ENCODE results near the gene SEMA5B.

Gene SEMA5B

DNA sequence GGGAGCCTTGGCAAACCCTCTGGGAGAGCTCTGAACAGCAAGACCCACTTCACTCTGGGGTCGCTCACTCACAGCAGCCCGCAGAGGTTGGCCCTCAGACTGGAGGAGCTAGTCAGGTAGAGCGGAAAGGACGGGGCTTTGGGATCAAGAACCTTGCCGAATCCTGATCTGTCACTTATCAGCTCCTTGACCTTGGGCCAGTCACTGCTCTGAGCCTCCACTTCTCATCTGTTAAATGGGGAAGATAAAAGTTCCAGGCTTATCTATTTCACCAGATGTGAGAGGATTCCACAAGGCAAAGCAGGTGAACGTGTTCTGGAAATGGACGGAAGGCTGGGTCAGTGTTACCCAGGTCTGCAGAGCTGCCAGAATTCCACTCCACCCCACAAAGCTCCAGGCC, 29.4 kb downstream of the SEMA5B start:
- H3K4me3 ChIP-seq (ENCODE audit: low read length) = no peak overlapping the region
- H3K27me3 ChIP-seq (ENCODE audit: control insufficient read depth, insufficient read depth, low read length) = peaks cover 17% of the 10 kb centered on the region
- no peaks in the 10 kb centered on the region for H3K36me3 ChIP-seq (ENCODE audit: control insufficient read depth, insufficient read depth, low read length)
- no peaks in the 10 kb centered on the region for H3K4me1 ChIP-seq (ENCODE audit: control insufficient read depth, insufficient read depth, low read length)
- no peak overlapping the region for H3K9ac ChIP-seq (ENCODE audit: low read length)
- no peaks in the 10 kb centered on the region for H3K9me3 ChIP-seq (ENCODE audit: control insufficient read depth, low read length)

DNA sequence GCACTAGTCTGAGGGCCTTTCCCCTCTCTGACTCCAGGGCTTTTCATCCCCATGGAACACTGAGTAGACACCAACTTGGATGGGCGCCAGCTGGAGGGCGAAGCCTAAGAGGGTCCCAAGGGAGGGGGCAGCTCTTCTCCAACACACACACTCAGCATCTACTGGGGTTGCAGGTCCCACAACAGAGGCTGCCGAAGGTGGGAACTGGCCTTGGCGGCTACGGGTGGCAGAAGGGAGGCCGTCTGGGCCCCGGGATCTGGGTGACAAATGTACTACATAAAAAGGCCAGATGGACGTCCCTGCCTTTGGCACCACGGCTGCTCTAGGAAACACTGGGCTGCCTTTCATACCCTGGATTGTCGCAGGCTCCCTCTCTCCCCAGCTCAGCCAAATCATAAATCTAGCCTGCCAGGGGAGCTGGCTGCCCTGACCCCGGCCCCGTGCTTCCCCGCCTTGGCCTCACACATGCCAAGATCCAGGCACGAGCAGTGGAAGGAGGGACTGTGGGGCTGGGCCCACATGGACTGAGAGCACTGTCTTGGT, 31.5 kb downstream of the SEMA5B start:
- H3K27me3 ChIP-seq (ENCODE audit: control insufficient read depth, insufficient read depth, low read length) = peaks cover 21% of the 10 kb centered on the region
- H3K9ac ChIP-seq (ENCODE audit: low read length) = no peak overlapping the region
- H3K36me3 ChIP-seq (ENCODE audit: control insufficient read depth, insufficient read depth, low read length) = no peaks in the 10 kb centered on the region
- no peak overlapping the region for H3K4me3 ChIP-seq (ENCODE audit: low read length)
- H3K4me1 ChIP-seq (ENCODE audit: control insufficient read depth, insufficient read depth, low read length) = no peaks in the 10 kb centered on the region
- no peaks in the 10 kb centered on the region for H3K9me3 ChIP-seq (ENCODE audit: control insufficient read depth, low read length)

DNA sequence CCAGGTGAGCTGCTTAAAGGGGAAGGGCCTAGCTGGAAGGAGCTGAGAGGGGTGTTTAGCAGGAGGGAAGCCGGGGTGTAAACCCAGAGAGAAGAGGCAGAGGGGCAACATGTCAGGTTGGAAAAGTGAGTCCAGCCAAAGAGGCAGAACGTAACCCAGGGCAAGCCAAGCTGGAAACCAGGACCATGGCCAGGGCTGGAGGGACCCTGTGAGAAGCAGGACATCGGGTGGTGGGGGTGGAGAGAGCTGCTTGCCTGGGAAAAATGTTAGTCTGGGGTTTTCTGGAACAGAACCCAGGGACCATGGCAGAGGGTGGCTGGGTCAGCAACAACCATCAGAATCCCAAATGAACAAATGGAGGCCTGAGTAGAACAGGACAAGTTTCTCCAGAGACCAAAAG, 32.6 kb downstream of the SEMA5B start:
- Histone ChIP-seq H3K27me3 (ENCODE audit: control insufficient read depth, insufficient read depth, low read length) (peaks cover 18% of the 10 kb centered on the region), H3K9me3 (ENCODE audit: control insufficient read depth, low read length) (no peaks in the 10 kb centered on the region), H3K4me3 (ENCODE audit: low read length) (no peak overlapping the region), H3K4me1 (ENCODE audit: control insufficient read depth, insufficient read depth, low read length) (no peaks in the 10 kb centered on the region), H3K36me3 (ENCODE audit: control insufficient read depth, insufficient read depth, low read length) (no peaks in the 10 kb centered on the region), H3K9ac (ENCODE audit: low read length) (no peak overlapping the region)

DNA sequence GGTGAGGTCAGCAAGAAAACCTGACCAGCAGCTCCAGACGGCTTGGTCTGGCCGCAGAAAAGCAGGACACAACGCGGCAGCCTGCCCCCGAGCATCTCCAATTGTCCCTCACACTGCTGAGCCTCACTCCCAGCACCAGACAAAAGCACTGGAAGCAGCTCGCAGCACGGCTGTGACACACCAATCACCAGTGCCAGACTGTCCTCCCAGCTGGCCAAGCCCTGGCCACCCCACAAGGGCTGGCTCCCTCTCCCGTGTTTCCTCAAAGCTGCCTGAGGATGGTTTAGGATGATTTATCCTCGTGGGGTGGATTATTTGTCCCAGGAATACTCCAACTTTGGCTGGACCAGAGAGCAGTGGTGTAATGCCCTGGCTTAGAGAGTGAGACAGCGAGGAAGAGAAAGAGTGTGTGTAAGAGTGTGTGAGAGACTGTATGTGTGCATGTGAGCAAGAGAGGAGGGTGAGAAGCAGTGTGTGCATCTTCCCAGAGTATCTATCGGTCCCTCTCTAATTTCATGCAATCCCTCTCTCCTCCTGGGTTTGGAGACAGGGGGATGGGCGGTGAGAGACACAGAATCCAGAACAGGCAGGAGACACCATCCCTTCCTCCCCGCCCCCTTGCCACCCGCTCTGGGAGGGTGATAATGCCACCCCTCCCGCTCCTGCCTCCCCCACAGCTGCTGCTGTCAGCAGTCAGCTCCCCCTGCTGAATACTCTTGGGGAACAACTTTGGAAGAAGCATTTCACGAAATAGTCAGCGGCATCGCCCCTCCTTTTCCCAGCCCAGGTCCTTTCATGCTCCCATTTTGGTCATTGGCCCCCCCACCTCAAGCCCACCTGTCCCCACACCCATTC, 34.2 kb downstream of the SEMA5B start:
- Histone ChIP-seq H3K27me3 (ENCODE audit: control insufficient read depth, insufficient read depth, low read length) (peaks cover 29% of the 10 kb centered on the region), H3K4me3 (ENCODE audit: low read length) (no peak overlapping the region), H3K9ac (ENCODE audit: low read length) (no peak overlapping the region), H3K4me1 (ENCODE audit: control insufficient read depth, insufficient read depth, low read length) (no peaks in the 10 kb centered on the region), H3K9me3 (ENCODE audit: control insufficient read depth, low read length) (no peaks in the 10 kb centered on the region), H3K36me3 (ENCODE audit: control insufficient read depth, insufficient read depth, low read length) (no peaks in the 10 kb centered on the region)

DNA sequence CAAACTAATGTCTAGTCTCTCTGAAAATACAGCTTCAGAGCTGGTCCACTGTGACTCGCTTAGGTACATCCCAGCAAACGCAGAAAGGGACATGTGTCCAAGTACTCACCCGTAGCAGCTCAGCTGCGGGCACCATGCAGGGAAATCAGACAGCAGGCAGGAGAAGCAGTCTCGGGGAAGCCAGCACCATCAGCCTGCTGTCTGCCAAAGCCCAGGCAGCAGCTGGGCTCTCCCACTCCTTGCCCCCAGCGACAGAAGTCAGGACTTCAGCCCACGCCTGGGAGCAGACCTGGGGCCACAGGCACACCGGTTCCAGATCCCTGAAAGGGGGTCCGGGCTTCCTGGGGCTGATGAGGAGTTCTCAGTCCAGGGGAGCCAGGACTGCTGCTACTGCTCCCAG, 34.9 kb downstream of the SEMA5B start:
- peaks cover 35% of the 10 kb centered on the region for H3K27me3 ChIP-seq (ENCODE audit: control insufficient read depth, insufficient read depth, low read length)

DNA sequence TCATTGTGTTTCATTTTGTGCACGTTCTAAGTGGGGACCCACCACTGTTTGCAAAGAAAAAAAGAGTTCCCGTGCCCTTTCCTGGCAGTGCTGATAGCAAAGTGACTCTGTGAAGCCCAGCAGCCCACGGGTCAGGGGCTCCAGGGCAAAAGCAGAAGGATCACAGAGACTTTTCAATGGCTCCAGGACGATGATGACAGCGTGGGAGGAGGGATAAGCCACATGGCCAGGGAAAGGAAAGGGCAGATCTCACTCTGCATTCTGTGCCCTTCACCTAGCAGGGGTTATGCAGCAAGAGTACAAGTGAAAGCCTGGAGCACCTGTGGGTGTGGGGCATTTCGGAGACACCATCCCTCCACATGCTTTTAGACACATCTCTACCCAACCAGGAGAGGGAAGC, 35.4 kb downstream of the SEMA5B start:
- no peaks in the 10 kb centered on the region for H3K4me1 ChIP-seq (ENCODE audit: control insufficient read depth, insufficient read depth, low read length)
- H3K9ac ChIP-seq (ENCODE audit: low read length) = no peak overlapping the region

More for the DNA sequence above, 34.9 kb downstream of the SEMA5B start:
- H3K4me3 ChIP-seq (ENCODE audit: low read length) = no peak overlapping the region
- no peak overlapping the region for H3K9ac ChIP-seq (ENCODE audit: low read length)
- H3K4me1 ChIP-seq (ENCODE audit: control insufficient read depth, insufficient read depth, low read length) = no peaks in the 10 kb centered on the region
- no peaks in the 10 kb centered on the region for H3K36me3 ChIP-seq (ENCODE audit: control insufficient read depth, insufficient read depth, low read length)
- H3K9me3 ChIP-seq (ENCODE audit: control insufficient read depth, low read length) = no peaks in the 10 kb centered on the region

DNA sequence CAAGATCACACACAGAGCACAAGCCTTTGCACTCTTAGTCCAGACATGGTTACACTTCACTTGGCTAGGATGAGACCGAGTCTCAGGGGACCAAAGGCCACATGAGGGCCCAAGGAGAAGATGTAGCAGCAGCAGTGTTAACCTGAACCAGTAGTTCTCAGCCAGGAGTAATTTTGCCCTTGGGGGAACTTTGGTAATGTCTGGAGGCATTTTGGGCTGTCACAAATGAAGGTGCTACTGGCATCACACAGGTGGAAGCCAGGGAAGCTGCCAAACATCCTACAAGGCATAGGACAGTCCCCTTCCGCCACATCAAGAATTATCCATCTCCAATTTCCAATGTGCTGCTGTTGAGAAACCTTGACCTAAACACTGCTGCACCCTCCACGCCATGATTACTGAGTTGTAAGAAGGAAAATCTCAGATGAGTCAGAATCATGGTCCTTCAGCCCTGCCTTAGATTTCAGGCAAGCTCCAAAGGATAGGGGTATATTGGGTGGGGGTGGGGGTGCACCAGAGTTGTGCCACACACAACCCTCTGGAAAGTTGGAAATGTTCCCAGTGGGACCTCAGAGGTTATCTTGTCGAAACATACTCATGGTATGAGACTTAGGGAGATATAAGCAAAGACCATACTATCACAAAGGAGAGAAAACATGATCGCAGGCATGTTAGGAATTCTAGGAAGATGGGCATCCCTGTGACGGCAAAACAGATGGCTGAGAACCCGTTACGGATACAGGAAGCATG, 36.2 kb downstream of the SEMA5B start:
- Histone ChIP-seq H3K27me3 (ENCODE audit: control insufficient read depth, insufficient read depth, low read length) (peaks cover 47% of the 10 kb centered on the region), H3K9me3 (ENCODE audit: control insufficient read depth, low read length) (no peaks in the 10 kb centered on the region), H3K9ac (ENCODE audit: low read length) (no peak overlapping the region), H3K36me3 (ENCODE audit: control insufficient read depth, insufficient read depth, low read length) (no peaks in the 10 kb centered on the region), H3K4me1 (ENCODE audit: control insufficient read depth, insufficient read depth, low read length) (no peaks in the 10 kb centered on the region), H3K4me3 (ENCODE audit: low read length) (no peak overlapping the region)

More for the DNA sequence above, 35.4 kb downstream of the SEMA5B start:
- H3K36me3 ChIP-seq (ENCODE audit: control insufficient read depth, insufficient read depth, low read length) = no peaks in the 10 kb centered on the region
- peaks cover 40% of the 10 kb centered on the region for H3K27me3 ChIP-seq (ENCODE audit: control insufficient read depth, insufficient read depth, low read length)
- H3K9me3 ChIP-seq (ENCODE audit: control insufficient read depth, low read length) = no peaks in the 10 kb centered on the region
- no peak overlapping the region for H3K4me3 ChIP-seq (ENCODE audit: low read length)

DNA sequence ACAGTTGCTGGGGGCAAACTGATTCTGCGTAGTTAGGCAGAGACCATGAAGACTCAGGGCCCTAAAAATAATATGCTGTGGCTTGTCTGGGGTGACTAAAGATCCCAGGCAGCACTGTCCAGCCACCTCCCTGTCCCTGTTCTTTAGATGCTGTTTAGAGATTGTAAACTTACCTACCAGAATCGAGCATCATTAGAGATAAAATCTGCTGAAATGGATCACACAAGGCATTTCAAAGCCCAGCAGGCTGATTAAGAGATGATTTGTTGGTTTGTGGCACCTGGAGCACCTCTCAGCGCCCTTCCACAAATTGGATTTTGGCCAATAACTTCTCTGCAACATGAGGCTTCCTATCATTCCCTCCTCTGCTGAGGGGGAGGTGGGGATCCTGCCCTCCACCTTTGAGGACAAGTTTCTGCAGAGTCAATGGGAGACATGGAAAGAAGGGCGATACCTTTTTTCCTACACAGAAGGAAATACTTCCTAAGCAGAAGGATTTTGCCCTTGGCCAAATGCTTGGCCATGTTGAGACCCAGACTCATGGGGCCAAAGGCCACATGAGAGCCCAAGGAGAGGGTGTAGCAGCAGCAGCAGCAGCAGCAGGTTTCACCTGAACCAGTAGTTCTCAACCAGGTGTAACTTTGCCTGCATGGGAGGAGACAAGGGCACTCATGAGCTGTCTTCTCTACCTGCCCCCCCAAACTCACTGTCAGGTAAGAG, 37.5 kb downstream of the SEMA5B start:
- Histone ChIP-seq H3K9me3 (ENCODE audit: control insufficient read depth, low read length) (no peaks in the 10 kb centered on the region), H3K4me1 (ENCODE audit: control insufficient read depth, insufficient read depth, low read length) (no peaks in the 10 kb centered on the region), H3K27me3 (ENCODE audit: control insufficient read depth, insufficient read depth, low read length) (peaks cover 47% of the 10 kb centered on the region), H3K36me3 (ENCODE audit: control insufficient read depth, insufficient read depth, low read length) (no peaks in the 10 kb centered on the region), H3K4me3 (ENCODE audit: low read length) (no peak overlapping the region), H3K9ac (ENCODE audit: low read length) (no peak overlapping the region)

DNA sequence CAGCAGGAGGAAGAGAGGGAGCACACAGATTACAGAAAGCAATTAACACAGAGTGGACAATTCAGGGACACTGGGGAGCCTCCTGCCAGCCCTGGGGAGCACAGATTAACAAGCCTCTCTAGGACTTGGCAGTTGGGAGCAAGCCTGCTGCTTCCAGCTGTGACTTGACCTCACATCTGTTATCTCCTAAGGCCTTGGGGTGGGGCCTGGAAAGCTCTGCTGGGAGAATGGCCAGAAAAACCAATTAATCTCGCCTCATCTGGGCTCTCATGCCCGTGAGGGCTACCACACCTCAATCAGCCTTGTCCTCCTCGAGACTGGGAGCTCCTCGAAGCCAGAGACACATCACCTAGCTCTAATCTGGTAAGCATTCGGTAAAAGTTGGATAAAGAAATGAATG, 39.1 kb downstream of the SEMA5B start:
- Histone ChIP-seq H3K4me1 (ENCODE audit: control insufficient read depth, insufficient read depth, low read length) (no peaks in the 10 kb centered on the region), H3K36me3 (ENCODE audit: control insufficient read depth, insufficient read depth, low read length) (no peaks in the 10 kb centered on the region), H3K4me3 (ENCODE audit: low read length) (no peak overlapping the region), H3K9me3 (ENCODE audit: control insufficient read depth, low read length) (no peaks in the 10 kb centered on the region), H3K27me3 (ENCODE audit: control insufficient read depth, insufficient read depth, low read length) (peaks cover 46% of the 10 kb centered on the region), H3K9ac (ENCODE audit: low read length) (no peak overlapping the region)

DNA sequence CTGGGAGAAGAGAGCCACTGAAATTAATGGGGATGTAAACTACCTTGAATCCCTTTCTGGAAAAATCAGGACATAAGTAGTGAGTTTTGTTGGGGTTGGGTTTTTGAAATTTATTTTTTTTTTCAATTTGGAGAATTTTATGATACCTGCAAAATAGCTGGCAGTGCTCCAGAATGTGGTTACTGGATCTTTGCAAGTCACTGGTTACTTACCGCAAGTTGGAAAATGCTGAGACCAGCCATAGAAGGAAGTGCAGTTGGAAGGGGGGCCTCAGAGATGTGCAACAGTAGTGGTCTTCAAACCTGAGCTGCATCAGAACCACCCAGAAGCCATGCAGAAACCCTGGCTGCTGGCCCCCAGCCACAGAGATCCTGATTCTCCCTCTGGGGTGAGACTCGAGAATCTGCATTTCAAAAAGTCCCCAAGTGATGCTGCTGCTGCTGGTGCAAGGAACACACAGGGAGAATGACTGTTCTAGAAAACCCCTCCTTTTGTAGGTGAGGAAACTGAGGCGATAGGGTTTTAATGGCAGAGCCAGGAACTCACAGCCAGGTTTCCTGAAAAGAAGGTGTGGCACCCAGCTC, 39.7 kb downstream of the SEMA5B start:
- Histone ChIP-seq H3K36me3 (ENCODE audit: control insufficient read depth, insufficient read depth, low read length) (no peaks in the 10 kb centered on the region), H3K9me3 (ENCODE audit: control insufficient read depth, low read length) (no peaks in the 10 kb centered on the region), H3K4me3 (ENCODE audit: low read length) (no peak overlapping the region), H3K9ac (ENCODE audit: low read length) (no peak overlapping the region), H3K4me1 (ENCODE audit: control insufficient read depth, insufficient read depth, low read length) (no peaks in the 10 kb centered on the region), H3K27me3 (ENCODE audit: control insufficient read depth, insufficient read depth, low read length) (peaks cover 40% of the 10 kb centered on the region)

DNA sequence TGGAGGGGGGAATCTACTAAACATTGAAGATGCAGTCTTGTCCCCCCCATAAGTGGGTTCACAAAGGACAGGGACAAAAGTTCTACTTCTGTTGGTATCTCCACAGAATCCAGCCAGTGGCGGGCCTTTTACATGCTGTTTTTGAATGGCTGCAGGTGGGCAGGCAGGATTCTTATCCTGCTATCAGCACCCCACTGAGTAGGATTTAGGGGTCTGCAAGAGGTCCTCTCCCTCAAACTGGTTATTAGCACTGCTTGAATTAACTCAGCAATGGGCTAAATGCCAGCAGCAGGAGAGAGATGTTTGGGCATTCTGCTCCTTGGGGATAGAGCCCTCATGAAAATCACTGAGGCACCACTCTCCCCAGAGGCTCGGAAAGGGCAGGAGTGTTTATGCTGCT, 40.3 kb downstream of the SEMA5B start:
- H3K4me1 ChIP-seq (ENCODE audit: control insufficient read depth, insufficient read depth, low read length) = no peaks in the 10 kb centered on the region
- H3K4me3 ChIP-seq (ENCODE audit: low read length) = no peak overlapping the region
- no peaks in the 10 kb centered on the region for H3K36me3 ChIP-seq (ENCODE audit: control insufficient read depth, insufficient read depth, low read length)
- H3K9me3 ChIP-seq (ENCODE audit: control insufficient read depth, low read length) = no peaks in the 10 kb centered on the region
- H3K9ac ChIP-seq (ENCODE audit: low read length) = no peak overlapping the region
- H3K27me3 ChIP-seq (ENCODE audit: control insufficient read depth, insufficient read depth, low read length) = peaks cover 34% of the 10 kb centered on the region
